Prostate gland (tissue), 2 donors: ENCODE results near the gene PLEKHB1.

Experiments used
- POLR2A ChIP-seq: fragments of 450-650 bp; IDR thresholded peaks from one replicate; pipeline ENCODE4 v1.6.1; 2016; ENCODE audit warnings: antibody characterized with exemption, mild to moderate bottlenecking
- POLR2AphosphoS5 ChIP-seq: sonication (generic); formaldehyde crosslinking; IDR thresholded peaks from one replicate; pipeline ENCODE4 v1.6.1; 2017; ENCODE audit warnings: antibody characterized with exemption
- TF ChIP-seq, protein P1 (sequence below), 4 experiments: fragments of 200-600 bp in 2 of 4; fragments of 450-650 bp in 2 of 4; sonication (generic) in 2 of 4; IDR thresholded peaks; 1 replicate in 3 of 4; 2 replicates in 1 of 4; pipeline ENCODE4 v1.5.1; 2016 to 2019; ENCODE audit warnings: antibody characterized with exemption in 4 of 4, mild to moderate bottlenecking in 2 of 4, moderate library complexity in 2 of 4

DNA sequence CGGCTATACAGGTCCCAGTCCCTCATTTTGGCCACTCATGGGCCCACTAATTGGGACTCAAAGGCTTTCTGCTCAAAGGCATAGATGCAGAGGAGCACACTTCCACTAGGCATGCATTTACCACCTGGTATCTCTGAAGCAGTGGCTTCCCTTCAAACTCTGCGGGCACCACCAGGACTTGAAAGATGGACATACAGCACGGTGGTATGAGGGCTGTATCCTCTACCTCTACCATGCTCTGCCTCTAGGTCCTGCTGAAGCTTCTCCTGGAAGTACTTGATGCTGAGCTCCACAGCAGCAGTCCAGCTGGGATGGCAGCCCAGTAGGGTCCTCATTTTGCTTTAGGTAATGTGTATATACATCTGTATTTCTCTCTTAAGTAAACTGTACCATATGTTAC, 64.6 kb downstream of the PLEKHB1 start:
- TF ChIP-seq, protein P1, sequence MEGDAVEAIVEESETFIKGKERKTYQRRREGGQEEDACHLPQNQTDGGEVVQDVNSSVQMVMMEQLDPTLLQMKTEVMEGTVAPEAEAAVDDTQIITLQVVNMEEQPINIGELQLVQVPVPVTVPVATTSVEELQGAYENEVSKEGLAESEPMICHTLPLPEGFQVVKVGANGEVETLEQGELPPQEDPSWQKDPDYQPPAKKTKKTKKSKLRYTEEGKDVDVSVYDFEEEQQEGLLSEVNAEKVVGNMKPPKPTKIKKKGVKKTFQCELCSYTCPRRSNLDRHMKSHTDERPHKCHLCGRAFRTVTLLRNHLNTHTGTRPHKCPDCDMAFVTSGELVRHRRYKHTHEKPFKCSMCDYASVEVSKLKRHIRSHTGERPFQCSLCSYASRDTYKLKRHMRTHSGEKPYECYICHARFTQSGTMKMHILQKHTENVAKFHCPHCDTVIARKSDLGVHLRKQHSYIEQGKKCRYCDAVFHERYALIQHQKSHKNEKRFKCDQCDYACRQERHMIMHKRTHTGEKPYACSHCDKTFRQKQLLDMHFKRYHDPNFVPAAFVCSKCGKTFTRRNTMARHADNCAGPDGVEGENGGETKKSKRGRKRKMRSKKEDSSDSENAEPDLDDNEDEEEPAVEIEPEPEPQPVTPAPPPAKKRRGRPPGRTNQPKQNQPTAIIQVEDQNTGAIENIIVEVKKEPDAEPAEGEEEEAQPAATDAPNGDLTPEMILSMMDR (IDR thresholded peaks at IDR 0.05), result no peak
- TF ChIP-seq POLR2A (no peak), POLR2AphosphoS5 (no peak)
